Vagina (tissue), 2 donors: ENCODE measurements around the gene PDK2.

Experiments
- POLR2A ChIP-seq, 2 donors: fragments of 450-650 bp; IDR thresholded peaks; one replicate each; pipeline ENCODE4 v1.6.1; 2017; ENCODE audit warnings: antibody characterized with exemption in 2 of 2, mild to moderate bottlenecking in 2 of 2, moderate library complexity in 2 of 2
- TF ChIP-seq, protein P1 (sequence below), 3 experiments: fragments of 450-650 bp in 2 of 3; fragments of 200-600 bp in 1 of 3; sonication (generic) in 1 of 3; IDR thresholded peaks; one replicate each; pipeline ENCODE4 v1.5.1; 2017 to 2019; ENCODE audit warnings: antibody characterized with exemption in 3 of 3, mild to moderate bottlenecking in 2 of 3, moderate library complexity in 2 of 3

- TF ChIP-seq, protein P1, sequence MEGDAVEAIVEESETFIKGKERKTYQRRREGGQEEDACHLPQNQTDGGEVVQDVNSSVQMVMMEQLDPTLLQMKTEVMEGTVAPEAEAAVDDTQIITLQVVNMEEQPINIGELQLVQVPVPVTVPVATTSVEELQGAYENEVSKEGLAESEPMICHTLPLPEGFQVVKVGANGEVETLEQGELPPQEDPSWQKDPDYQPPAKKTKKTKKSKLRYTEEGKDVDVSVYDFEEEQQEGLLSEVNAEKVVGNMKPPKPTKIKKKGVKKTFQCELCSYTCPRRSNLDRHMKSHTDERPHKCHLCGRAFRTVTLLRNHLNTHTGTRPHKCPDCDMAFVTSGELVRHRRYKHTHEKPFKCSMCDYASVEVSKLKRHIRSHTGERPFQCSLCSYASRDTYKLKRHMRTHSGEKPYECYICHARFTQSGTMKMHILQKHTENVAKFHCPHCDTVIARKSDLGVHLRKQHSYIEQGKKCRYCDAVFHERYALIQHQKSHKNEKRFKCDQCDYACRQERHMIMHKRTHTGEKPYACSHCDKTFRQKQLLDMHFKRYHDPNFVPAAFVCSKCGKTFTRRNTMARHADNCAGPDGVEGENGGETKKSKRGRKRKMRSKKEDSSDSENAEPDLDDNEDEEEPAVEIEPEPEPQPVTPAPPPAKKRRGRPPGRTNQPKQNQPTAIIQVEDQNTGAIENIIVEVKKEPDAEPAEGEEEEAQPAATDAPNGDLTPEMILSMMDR (IDR thresholded peaks at IDR 0.05) = no peak
- TF ChIP-seq POLR2A (IDR thresholded peaks at IDR 0.05) = no peak
These were observed 49.8 kb downstream of the PDK2 start for GRCh38 chr17:50144845-50145531.
